ENCODE data around the gene RMND5B.

DNA sequence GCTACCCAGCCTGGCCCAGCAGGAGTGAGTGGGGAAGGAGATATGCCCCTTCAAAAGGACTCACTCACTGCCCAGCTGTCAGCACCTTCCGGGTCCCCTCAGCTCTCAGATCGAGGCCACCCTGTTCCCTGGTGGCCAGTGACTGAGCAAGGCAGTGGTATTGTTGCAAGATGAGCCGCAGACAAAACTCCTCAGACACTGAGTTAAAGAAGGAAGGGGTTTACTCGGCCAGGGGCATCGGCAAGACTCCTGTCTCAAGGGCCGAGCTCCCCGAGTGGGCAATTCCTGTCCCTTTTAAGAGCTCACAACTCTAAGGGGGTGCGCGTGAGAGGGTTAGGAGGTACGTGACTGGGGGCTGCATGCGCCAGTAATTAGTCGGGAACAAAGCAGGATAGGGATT is 27.2 kb upstream of the RMND5B start:
- TF ChIP-seq GATA2 (IDR thresholded peaks at IDR 0.05; ENCODE audit: low read depth, low read length) (no peak), GATA3 (IDR thresholded peaks at IDR 0.05; ENCODE audit: low read depth, low read length) (no peak)
